ENCODE data around the gene P2RY2. TPM values are rescaled to one million over a fixed set of nuclear protein-coding genes. Genes with fewer than 3 reads are reported as not detected.
A peak's percentile ranks its signal among the peaks of the same experiment; 100 is the strongest.
"Not testable (repeated sequence)": the region's sequence is repeated elsewhere in the genome, so short reads cannot be mapped to it uniquely, and the experiment has no call there.

P2RY2 gene
- total and polyA plus RNA-seq, 11 donors, result 8.5 to 28.3 (median 14.7) TPM

GRCh38 chr11:73272680-73273038 lies 54.6 kb downstream of the P2RY2 start:
- ATAC-seq, result no peak
- H3K27me3 ChIP-seq, result no peaks in the 10 kb centered on the region
- H3K9me3 ChIP-seq, result no peaks in the 10 kb centered on the region
- H3K4me3 ChIP-seq, result peak overlapping the region in 9 of 12 donors; percentile 2 to 57 (median 25)
- H3K4me1 ChIP-seq, result peaks cover 0 to 73% (median 23%) of the 10 kb centered on the region in 12 donors
- H3K36me3 ChIP-seq, result no peaks in the 10 kb centered on the region
- intact Hi-C loops (cut with DNase I), result loop anchor here in 1 of 10 donors (10.0 kb wide), 1 partner anchor 548 kb away; no protein-coding TSS in a partner anchor
- no peak for TF ChIP-seq POLR2A (IDR thresholded peaks at IDR 0.05)
- no peak for TF ChIP-seq CTCF (IDR thresholded peaks at IDR 0.05)
- WGBS, 4 donors, result 94 to 98% (median 96%) methylated on average over 7 of the region's 7 CpGs
- H3K27ac ChIP-seq, result peak overlapping the region in 5 of 12 donors; percentile 4 to 82 (median 45)
- no peak for DNase-seq

- TF ChIP-seq CTCF (IDR thresholded peaks at IDR 0.05), result no peak
- no peak for TF ChIP-seq POLR2A (IDR thresholded peaks at IDR 0.05)
- peak in 1 of 4 donors; percentile 42 for ATAC-seq
- Histone ChIP-seq H3K27ac (peak overlapping the region in 3 of 12 donors; percentile 13 to 82 (median 45)), H3K36me3 (no peaks in the 10 kb centered on the region), H3K9me3 (no peaks in the 10 kb centered on the region), H3K4me1 (peaks cover 0 to 67% (median 23%) of the 10 kb centered on the region in 12 donors), H3K4me3 (peak overlapping the region in 9 of 12 donors; percentile 5 to 57 (median 25)), H3K27me3 (no peaks in the 10 kb centered on the region)
- intact Hi-C loops (cut with DNase I), result loop anchor here in 1 of 10 donors (10.0 kb wide), 1 partner anchor 549 kb away; no protein-coding TSS in a partner anchor
- peak in 1 of 5 donors; percentile 13 for DNase-seq
- WGBS, 4 donors, result 50 to 58% (median 53%) methylated on average over 8 of the region's 8 CpGs
These were observed 55.3 kb downstream of the P2RY2 start for GRCh38 chr11:73273222-73273895.

- H3K36me3 ChIP-seq, ATAC-seq, H3K9me3 ChIP-seq, H3K27me3 ChIP-seq, DNase-seq: not testable (repeated sequence)
- peak overlapping the region in 5 of 12 donors; percentile 6 to 57 (median 9) for H3K4me3 ChIP-seq
- intact Hi-C loops (cut with DNase I), result loop anchor here in 1 of 10 donors (10.0 kb wide), 1 partner anchor 549 kb away; no protein-coding TSS in a partner anchor
- 90 to 96% (median 93%) methylated on average over 4 of the region's 4 CpGs for WGBS, 4 donors
- peaks cover 0 to 65% (median 19%) of the 10 kb centered on the region in 12 donors for H3K4me1 ChIP-seq
- H3K27ac ChIP-seq, result peak overlapping the region in 1 of 12 donors; percentile 82
These were observed 56.1 kb downstream of the P2RY2 start for GRCh38 chr11:73274191-73274590.

- intact Hi-C loops (cut with DNase I), result loop anchor here in 1 of 10 donors (10.0 kb wide), 1 partner anchor 550 kb away; no protein-coding TSS in a partner anchor
- Histone ChIP-seq H3K9me3 (no peaks in the 10 kb centered on the region), H3K27me3 (no peaks in the 10 kb centered on the region), H3K36me3 (no peaks in the 10 kb centered on the region), H3K4me1 (peaks cover 0 to 63% (median 12%) of the 10 kb centered on the region in 12 donors), H3K4me3 (peak overlapping the region in 3 of 12 donors; percentile 9 to 57 (median 24)), H3K27ac (peak overlapping the region in 2 of 12 donors; percentile 42 to 82)
- WGBS, 4 donors, result 79 to 88% (median 87%) methylated on average over 11 of the region's 11 CpGs
- no peak for TF ChIP-seq CTCF (IDR thresholded peaks at IDR 0.05)
- no peak for TF ChIP-seq POLR2A (IDR thresholded peaks at IDR 0.05)
- DNase-seq, result peak in 2 of 5 donors; percentile 17 to 22
- ATAC-seq, result peak in 2 of 4 donors; percentile 16
These were observed 56.8 kb downstream of the P2RY2 start for GRCh38 chr11:73274722-73275380.

Data from heart left ventricle (tissue), 16 donors.